Measurements from ENCODE around the gene CRYBG2.

DNA sequence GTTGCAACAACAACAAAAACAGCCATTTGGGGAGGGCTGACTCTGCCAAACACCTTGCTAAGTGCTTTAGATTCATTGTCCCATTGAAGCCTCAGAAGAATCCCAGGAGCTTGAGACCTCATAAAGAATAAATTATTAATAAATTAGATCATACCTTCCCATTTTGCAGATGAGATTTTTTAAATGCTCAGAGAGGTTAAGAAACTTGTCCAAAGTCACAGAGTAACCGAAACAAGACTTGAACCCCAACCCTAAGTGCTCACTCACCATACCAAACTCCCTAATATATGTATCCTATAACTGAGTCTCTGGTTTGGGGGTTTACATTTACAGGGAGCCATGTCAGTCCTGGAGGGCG lies 3.6 kb downstream of the CRYBG2 start:
- TF ChIP-seq, protein P1, sequence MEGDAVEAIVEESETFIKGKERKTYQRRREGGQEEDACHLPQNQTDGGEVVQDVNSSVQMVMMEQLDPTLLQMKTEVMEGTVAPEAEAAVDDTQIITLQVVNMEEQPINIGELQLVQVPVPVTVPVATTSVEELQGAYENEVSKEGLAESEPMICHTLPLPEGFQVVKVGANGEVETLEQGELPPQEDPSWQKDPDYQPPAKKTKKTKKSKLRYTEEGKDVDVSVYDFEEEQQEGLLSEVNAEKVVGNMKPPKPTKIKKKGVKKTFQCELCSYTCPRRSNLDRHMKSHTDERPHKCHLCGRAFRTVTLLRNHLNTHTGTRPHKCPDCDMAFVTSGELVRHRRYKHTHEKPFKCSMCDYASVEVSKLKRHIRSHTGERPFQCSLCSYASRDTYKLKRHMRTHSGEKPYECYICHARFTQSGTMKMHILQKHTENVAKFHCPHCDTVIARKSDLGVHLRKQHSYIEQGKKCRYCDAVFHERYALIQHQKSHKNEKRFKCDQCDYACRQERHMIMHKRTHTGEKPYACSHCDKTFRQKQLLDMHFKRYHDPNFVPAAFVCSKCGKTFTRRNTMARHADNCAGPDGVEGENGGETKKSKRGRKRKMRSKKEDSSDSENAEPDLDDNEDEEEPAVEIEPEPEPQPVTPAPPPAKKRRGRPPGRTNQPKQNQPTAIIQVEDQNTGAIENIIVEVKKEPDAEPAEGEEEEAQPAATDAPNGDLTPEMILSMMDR (IDR thresholded peaks at IDR 0.05; ENCODE audit: borderline replicate concordance, extremely low read depth, low read length, poor library complexity, severe bottlenecking), result no peak
- TF ChIP-seq EZH2 (IDR thresholded peaks at IDR 0.05; ENCODE audit: borderline replicate concordance, low read depth, low read length, severe bottlenecking), result no peak
